Small intestine (tissue), 16 donors: ENCODE data around the gene AOC3. TPM values are rescaled to one million over a fixed set of nuclear protein-coding genes. Genes with fewer than 3 reads are reported as not detected.

ENCODE experiments used
- DNase-seq, 2 donors: peaks; one replicate each; pipeline versions ENCODE4 v3.0.0 to v3.0.0-alpha.2; 2013
- FAIRE-seq: peaks from 2 replicates; lab custom pipeline; 2012; peaks lifted over from hg19 to GRCh38; lab: Jason Lieb, UNC
- H3K27ac ChIP-seq, 3 donors: one replicate each; pipeline ENCODE4 v1.5.1; 2013; ENCODE audit warnings: low read length in 2 of 3, mild to moderate bottlenecking in 2 of 3, control low read depth in 1 of 3, inconsistent platforms in 1 of 3, low read depth in 1 of 3, moderate library complexity in 1 of 3
- H3K27me3 ChIP-seq, 3 donors: one replicate each; pipeline ENCODE4 v1.6.1; 2013; ENCODE audit warnings: low read length in 3 of 3, inconsistent platforms in 1 of 3; ENCODE audit not compliant: control insufficient read depth in 3 of 3, insufficient read depth in 3 of 3
- H3K36me3 ChIP-seq, 3 donors: one replicate each; pipeline ENCODE4 v1.6.1; 2013; ENCODE audit warnings: low read length in 3 of 3, inconsistent platforms in 1 of 3, low read depth in 1 of 3, mild to moderate bottlenecking in 1 of 3, moderate library complexity in 1 of 3; ENCODE audit not compliant: control insufficient read depth in 3 of 3, insufficient read depth in 2 of 3
- H3K4me1 ChIP-seq, 3 donors: one replicate each; pipeline ENCODE4 v1.6.1; 2013; ENCODE audit warnings: low read length in 2 of 3, inconsistent platforms in 1 of 3, low read depth in 1 of 3, mild to moderate bottlenecking in 1 of 3, moderate library complexity in 1 of 3; ENCODE audit not compliant: control insufficient read depth in 3 of 3, insufficient read depth in 2 of 3
- H3K4me3 ChIP-seq, 3 donors: one replicate each; pipeline ENCODE4 v1.5.1; 2013; ENCODE audit warnings: low read length in 3 of 3, control low read depth in 1 of 3, inconsistent platforms in 1 of 3, low read depth in 1 of 3, mild to moderate bottlenecking in 1 of 3, moderate library complexity in 1 of 3
- H3K9me3 ChIP-seq, 2 donors: one replicate each; pipeline ENCODE4 v1.6.1; 2013; ENCODE audit warnings: low read depth in 1 of 2, low read length in 1 of 2; ENCODE audit not compliant: control insufficient read depth in 2 of 2, insufficient read depth in 1 of 2
- WGBS, 3 donors: extraction: QIAGEN DNeasy Blood & Tissue Kit; methylation state at CpG; one replicate each; pipeline ENCODE4 v1.1.7; 2013; 5-methylcytosine and 5-hydroxymethylcytosine counted together
- long read RNA-seq, 10 donors: transcript quantifications; one replicate each; lab custom pipeline, GENCODE V29; 2026
- polyA plus RNA-seq, 4 donors: library from polyadenylated mRNA; stranded (reverse) in 3 of 4; unstranded in 1 of 4; fragments of 200-250 nt in 3 of 4; fragments of 120-200 nt in 1 of 4; gene quantifications; one replicate each; pipeline versions ENCODE4 v1.2.1 to v1.2.3, GENCODE V29; 2013
- donor health status: healthy with polysubstance abuse.
- donor health status: control.
- donor health status: control.
- donor health status: Bipolar disorder and iron deficiency.
- donor health status: healthy.

AOC3 gene, protein sequence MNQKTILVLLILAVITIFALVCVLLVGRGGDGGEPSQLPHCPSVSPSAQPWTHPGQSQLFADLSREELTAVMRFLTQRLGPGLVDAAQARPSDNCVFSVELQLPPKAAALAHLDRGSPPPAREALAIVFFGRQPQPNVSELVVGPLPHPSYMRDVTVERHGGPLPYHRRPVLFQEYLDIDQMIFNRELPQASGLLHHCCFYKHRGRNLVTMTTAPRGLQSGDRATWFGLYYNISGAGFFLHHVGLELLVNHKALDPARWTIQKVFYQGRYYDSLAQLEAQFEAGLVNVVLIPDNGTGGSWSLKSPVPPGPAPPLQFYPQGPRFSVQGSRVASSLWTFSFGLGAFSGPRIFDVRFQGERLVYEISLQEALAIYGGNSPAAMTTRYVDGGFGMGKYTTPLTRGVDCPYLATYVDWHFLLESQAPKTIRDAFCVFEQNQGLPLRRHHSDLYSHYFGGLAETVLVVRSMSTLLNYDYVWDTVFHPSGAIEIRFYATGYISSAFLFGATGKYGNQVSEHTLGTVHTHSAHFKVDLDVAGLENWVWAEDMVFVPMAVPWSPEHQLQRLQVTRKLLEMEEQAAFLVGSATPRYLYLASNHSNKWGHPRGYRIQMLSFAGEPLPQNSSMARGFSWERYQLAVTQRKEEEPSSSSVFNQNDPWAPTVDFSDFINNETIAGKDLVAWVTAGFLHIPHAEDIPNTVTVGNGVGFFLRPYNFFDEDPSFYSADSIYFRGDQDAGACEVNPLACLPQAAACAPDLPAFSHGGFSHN
- 10 to 100 TPM in 1 of 4 donors, 1 to 10 TPM in 3; 1.3 to 30.0 (median 3.1) TPM for polyA plus RNA-seq
- long read RNA-seq, donor 1: 0 reads
- long read RNA-seq, donor 2, full-length matches to known transcripts: 1 of 1 reads
- long read RNA-seq, donor 2, partial matches to known transcripts: 0 of 1 reads
- long read RNA-seq, donor 2, other reads (novel, unspliced or antisense): 0 of 1 reads
- long read RNA-seq, donor 3, full-length matches to known transcripts: 1 of 1 reads
- long read RNA-seq, donor 3, partial matches to known transcripts: 0 of 1 reads
- long read RNA-seq, donor 3, other reads (novel, unspliced or antisense): 0 of 1 reads
- long read RNA-seq, donor 4: 0 reads
- long read RNA-seq, donor 5, full-length matches to known transcripts: 2 of 2 reads
- long read RNA-seq, donor 5, partial matches to known transcripts: 0 of 2 reads
- long read RNA-seq, donor 5, other reads (novel, unspliced or antisense): 0 of 2 reads
- long read RNA-seq, donor 6, full-length matches to known transcripts: 4 of 4 reads
- long read RNA-seq, donor 6, partial matches to known transcripts: 0 of 4 reads
- long read RNA-seq, donor 6, other reads (novel, unspliced or antisense): 0 of 4 reads
- long read RNA-seq, donor 7, full-length matches to known transcripts: 3 of 3 reads
- long read RNA-seq, donor 7, partial matches to known transcripts: 0 of 3 reads
- long read RNA-seq, donor 7, other reads (novel, unspliced or antisense): 0 of 3 reads
- long read RNA-seq, donor 8: 0 reads
- long read RNA-seq, donor 9: 0 reads
- long read RNA-seq, donor 10, full-length matches to known transcripts: 7 of 18 reads
- long read RNA-seq, donor 10, partial matches to known transcripts: 11 of 18 reads
- long read RNA-seq, donor 10, other reads (novel, unspliced or antisense): 0 of 18 reads

DNA sequence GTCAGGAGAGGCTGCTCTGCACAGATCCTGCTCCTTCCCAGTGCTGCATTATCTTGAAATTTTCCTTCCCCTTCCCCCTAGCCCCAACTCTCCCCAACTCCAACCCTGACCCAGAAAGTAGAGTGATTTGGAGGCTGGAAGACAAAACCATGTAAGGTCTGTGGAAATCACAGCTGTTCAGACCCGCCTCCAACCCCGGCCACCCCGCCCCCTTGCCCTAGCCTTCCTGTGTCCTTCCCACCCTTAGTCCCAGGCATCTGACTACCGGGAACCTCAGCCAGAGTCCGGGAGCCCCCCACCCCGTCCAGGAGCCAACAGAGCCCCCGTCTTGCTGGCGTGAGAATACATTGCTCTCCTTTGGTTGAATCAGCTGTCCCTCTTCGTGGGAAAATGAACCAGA lies at the start of gene AOC3:
AOC3 (plus strand) TSS at position 246 of the 400 bp plus-strand sequence; CDS start at position 391, 145 bp downstream.
- 50 to 57% (median 54%) methylated on average over 9 of the region's 9 CpGs for WGBS, 3 donors
- H3K27me3 ChIP-seq: peaks cover 0 to 8% (median 0%) of the 10 kb centered on the region in 3 donors
- no peak within 1 kb of the TSS for H3K4me3 ChIP-seq
- no peaks in the 10 kb centered on the region for H3K9me3 ChIP-seq
- peaks cover 0 to 23% (median 7%) of the 10 kb centered on the region in 3 donors for H3K4me1 ChIP-seq
- peaks cover 0 to 13% (median 0%) of the 10 kb centered on the region in 3 donors for H3K36me3 ChIP-seq
- no peak for DNase-seq
- no peak for FAIRE-seq
- peak within 1 kb of the TSS in 1 of 3 donors; percentile 33 for H3K27ac ChIP-seq

DNA sequence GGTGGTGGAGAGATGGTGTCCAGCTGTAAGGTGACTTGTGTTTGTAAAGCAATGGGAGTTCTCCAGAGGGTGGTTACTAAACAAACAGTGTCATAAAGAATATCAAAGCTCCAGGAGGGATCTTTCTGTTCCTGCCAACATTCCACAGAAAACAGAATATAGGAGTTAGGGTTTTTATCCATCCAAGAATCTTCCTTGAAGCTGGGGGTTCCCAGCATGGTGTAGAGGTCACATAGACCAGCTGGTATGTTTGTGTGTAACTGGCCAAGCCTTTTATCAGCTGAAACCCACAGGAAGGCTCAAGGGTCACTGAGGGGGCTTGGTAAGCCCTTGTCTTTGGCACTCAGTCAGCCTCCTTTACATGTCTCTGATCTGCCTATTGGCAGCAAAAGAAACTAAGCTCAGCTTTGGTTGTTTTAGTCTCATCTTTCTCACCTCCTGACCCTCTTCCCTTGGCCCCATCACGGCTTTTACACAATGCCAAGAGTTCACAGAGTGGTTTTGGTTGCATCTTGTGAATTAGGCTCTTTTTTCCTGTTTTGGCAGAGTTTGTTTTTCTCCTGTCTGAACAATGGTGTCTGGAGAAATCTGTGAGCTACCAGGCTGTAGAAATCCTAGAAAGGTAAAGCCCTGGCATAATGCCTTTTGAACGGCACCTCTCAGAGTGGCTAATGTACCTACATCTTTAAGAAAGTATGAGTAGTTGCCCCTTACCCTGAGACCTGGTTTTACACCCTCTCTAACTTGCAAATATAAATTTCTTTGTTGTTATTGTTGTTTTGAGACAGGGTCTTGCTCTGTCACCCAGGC lies 47.7 kb upstream of the AOC3 start:
- 25 to 55% (median 55%) methylated on average over 2 of the region's 2 CpGs for WGBS, 3 donors
- Histone ChIP-seq H3K36me3 (no peaks in the 10 kb centered on the region), H3K27me3 (no peaks in the 10 kb centered on the region), H3K4me3 (no peak overlapping the region), H3K27ac (peak overlapping the region in 1 of 3 donors; percentile 30), H3K4me1 (peaks cover 5 to 45% (median 6%) of the 10 kb centered on the region in 3 donors), H3K9me3 (no peaks in the 10 kb centered on the region)
- no peak for FAIRE-seq
- no peak for DNase-seq

DNA sequence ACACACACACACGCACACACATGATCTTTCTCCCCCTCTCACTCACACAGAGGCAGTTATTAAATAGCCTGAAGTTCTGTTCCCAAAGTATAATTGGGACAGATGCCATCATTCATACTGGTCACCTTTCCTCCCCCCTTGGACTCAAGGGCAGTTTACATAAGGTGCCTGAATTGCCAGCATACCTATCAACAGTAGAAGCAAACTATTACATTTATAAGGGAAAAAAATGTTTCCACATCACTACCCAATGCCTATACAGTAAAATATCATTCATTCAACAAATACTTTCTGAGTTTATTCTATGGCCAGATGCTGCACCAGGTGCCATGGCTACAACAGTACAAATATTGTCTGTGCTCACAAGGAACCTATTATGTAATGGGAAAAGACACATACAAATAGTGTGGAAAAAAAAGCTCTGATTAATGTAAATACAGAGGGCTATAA lies 46.1 kb upstream of the AOC3 start:
- Histone ChIP-seq H3K4me3 (no peak overlapping the region), H3K36me3 (peaks cover 0 to 2% (median 0%) of the 10 kb centered on the region in 3 donors), H3K27ac (peak overlapping the region in 2 of 3 donors; percentile 18 to 77), H3K9me3 (no peaks in the 10 kb centered on the region), H3K4me1 (peaks cover 2 to 39% (median 4%) of the 10 kb centered on the region in 3 donors), H3K27me3 (no peaks in the 10 kb centered on the region)
- no peak for FAIRE-seq
- WGBS, 3 donors: 25 to 78% (median 52%) methylated on average over 1 of the region's 1 CpG
- DNase-seq: peak; percentile 64 to 83

DNA sequence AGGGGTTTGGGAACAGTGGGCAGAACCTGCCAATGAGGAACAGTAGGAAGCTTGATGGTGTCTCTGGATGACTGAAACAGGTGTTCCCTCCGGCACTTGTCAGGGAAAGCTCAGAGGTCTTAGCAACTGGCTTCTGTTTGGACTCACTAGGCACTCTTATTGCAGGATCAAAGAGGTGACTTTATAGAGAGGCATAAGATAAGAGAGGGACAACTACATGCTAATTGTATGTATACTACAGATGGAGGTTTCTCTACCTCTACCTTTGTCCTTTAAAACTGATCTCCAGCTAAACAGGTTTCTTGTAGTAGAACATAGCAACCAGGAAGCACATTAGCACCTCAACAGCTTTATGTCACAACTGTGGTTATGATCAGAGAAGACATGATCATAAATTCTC lies 44.8 kb upstream of the AOC3 start:
- peak; percentile 87 to 89 for DNase-seq
- no peaks in the 10 kb centered on the region for H3K27me3 ChIP-seq
- peaks cover 0 to 2% (median under 1%) of the 10 kb centered on the region in 3 donors for H3K36me3 ChIP-seq
- no peaks in the 10 kb centered on the region for H3K9me3 ChIP-seq
- H3K4me3 ChIP-seq: no peak overlapping the region
- peaks cover 2 to 39% (median 4%) of the 10 kb centered on the region in 3 donors for H3K4me1 ChIP-seq
- H3K27ac ChIP-seq: peak overlapping the region in 2 of 3 donors; percentile 53 to 77
- no peak for FAIRE-seq
- WGBS, 3 donors: 21 to 66% (median 45%) methylated on average over 1 of the region's 1 CpG

DNA sequence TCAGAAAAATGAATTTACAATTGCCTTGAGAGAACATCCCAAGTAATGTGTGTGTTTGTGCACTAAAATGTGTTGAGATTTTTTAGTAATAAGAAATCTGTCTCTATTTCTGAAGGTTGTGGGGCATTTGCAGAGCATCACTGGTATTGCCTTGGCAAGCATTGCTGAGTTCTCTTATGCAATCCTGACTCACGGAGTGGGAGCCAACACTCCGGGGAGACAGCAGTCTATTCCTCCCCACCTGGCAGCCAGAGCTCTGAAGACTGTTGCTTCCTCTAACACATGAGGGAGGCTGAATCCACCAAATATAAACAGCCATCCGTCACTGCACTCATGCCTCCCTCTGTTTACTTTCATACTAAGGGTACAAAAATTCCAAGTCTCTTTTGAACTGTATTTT lies 41.7 kb upstream of the AOC3 start:
- no peaks in the 10 kb centered on the region for H3K9me3 ChIP-seq
- no peak overlapping the region for H3K4me3 ChIP-seq
- DNase-seq (no peak), FAIRE-seq (no peak)
- H3K36me3 ChIP-seq: peaks cover 4 to 14% (median 5%) of the 10 kb centered on the region in 3 donors
- no peak overlapping the region for H3K27ac ChIP-seq
- WGBS, 3 donors: 29 to 44% (median 40%) methylated on average over 3 of the region's 3 CpGs
- H3K27me3 ChIP-seq: no peaks in the 10 kb centered on the region
- peaks cover 0 to 22% (median 4%) of the 10 kb centered on the region in 3 donors for H3K4me1 ChIP-seq

DNA sequence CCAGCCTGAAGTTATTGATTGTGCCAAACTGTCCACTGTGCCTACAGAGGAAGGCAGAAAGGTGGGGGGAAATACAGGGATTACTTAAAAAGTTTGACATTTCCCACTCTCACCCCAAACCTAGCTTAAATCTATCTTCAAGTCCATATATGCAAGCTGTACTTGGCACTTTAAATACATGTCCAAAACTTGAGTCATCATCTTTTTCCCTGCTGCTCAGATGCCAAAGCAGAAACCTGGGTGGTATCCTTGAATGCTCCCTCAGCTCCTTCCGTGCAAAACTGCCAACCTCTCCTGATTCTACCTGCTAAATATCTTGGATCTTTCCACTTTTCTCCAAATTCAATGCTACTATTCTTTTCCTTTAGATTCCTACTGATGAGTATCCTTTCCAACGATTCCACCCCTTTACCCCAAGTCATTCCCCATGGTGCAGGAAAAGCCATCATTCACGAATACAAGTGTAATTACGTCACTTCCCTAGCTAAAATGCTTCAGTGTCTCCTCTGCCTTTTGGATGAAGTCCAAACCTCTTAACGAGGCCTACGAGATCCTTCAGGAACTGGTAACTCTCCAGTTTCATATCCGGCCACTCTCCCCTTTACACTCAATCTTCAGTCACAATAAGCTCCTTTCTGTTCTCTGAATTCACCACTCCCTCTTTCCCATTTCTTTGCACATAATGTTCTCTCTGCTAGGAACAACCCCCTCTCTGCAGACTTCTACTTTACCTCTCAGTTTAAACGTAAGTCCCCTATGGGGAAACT lies 36.2 kb upstream of the AOC3 start:
- H3K36me3 ChIP-seq: peaks cover 22 to 49% (median 27%) of the 10 kb centered on the region in 3 donors
- WGBS, 3 donors: 57 to 84% (median 81%) methylated on average over 8 of the region's 8 CpGs
- no peaks in the 10 kb centered on the region for H3K4me1 ChIP-seq
- no peaks in the 10 kb centered on the region for H3K27me3 ChIP-seq
- no peak for FAIRE-seq
- peak overlapping the region in 1 of 3 donors; percentile 20 for H3K27ac ChIP-seq
- no peak overlapping the region for H3K4me3 ChIP-seq
- DNase-seq: no peak
- H3K9me3 ChIP-seq: no peaks in the 10 kb centered on the region
